ENCODE results near the gene RELB. TPM values are rescaled to one million over a fixed set of nuclear protein-coding genes. Genes with fewer than 3 reads are reported as not detected.

Gene RELB
- total and polyA plus RNA-seq, 12 donors, result 2.0 to 39.1 (median 12.0) TPM

- no peak for DNase-seq
- Histone ChIP-seq H3K4me1 (replicated peaks in 1 of 2) (no peaks in the 10 kb centered on the region), H3K27ac (no peak overlapping the region), H3K27me3 (no peaks in the 10 kb centered on the region), H3K4me3 (no peak overlapping the region), H3K36me3 (replicated peaks in 1 of 2) (no peaks in the 10 kb centered on the region), H3K9me3 (replicated peaks in 1 of 3) (no peaks in the 10 kb centered on the region)
- no peak for TF ChIP-seq POLR2A (IDR thresholded peaks at IDR 0.05)
- TF ChIP-seq CTCF (IDR thresholded peaks at IDR 0.05), result no peak
- 86 to 96% (median 90%) methylated on average over 4 of the region's 4 CpGs for WGBS, 4 donors
- intact Hi-C loops (cut with DNase I), result no loop called here
Observed at GRCh38 chr19:45023048-45023447, 21.8 kb downstream of the RELB start.

- H3K9me3 ChIP-seq (replicated peaks in 1 of 3), result no peaks in the 10 kb centered on the region
- H3K4me3 ChIP-seq, result no peak overlapping the region
- H3K27me3 ChIP-seq, result no peaks in the 10 kb centered on the region
- DNase-seq, result no peak
- 92 to 96% (median 94%) methylated on average over 9 of the region's 9 CpGs for WGBS, 4 donors
- peaks cover 0 to 13% of the 10 kb centered on the region in 2 donors for H3K36me3 ChIP-seq (replicated peaks in 1 of 2)
- H3K27ac ChIP-seq, result no peak overlapping the region
- intact Hi-C loops (cut with DNase I), result no loop called here
- H3K4me1 ChIP-seq (replicated peaks in 1 of 2), result no peaks in the 10 kb centered on the region
- TF ChIP-seq POLR2A (IDR thresholded peaks at IDR 0.05) (no peak), CTCF (IDR thresholded peaks at IDR 0.05) (no peak)
Observed at GRCh38 chr19:45025264-45025663, 24.0 kb downstream of the RELB start.

GRCh38 chr19:45027371-45027770 is 26.1 kb downstream of the RELB start:
- Histone ChIP-seq H3K9me3 (replicated peaks in 1 of 3) (no peaks in the 10 kb centered on the region), H3K27ac (no peak overlapping the region), H3K36me3 (replicated peaks in 1 of 2) (peaks cover 0 to 20% of the 10 kb centered on the region in 2 donors), H3K4me1 (replicated peaks in 1 of 2) (no peaks in the 10 kb centered on the region), H3K27me3 (no peaks in the 10 kb centered on the region), H3K4me3 (no peak overlapping the region)
- no peak for DNase-seq
- intact Hi-C loops (cut with DNase I), result no loop called here
- TF ChIP-seq POLR2A (IDR thresholded peaks at IDR 0.05), result no peak
- TF ChIP-seq CTCF (IDR thresholded peaks at IDR 0.05), result no peak
- WGBS, 4 donors, result 94 to 96% (median 96%) methylated on average over 2 of the region's 2 CpGs

GRCh38 chr19:45030825-45031224 is 29.6 kb downstream of the RELB start:
- Histone ChIP-seq H3K4me3 (no peak overlapping the region), H3K27me3 (no peaks in the 10 kb centered on the region), H3K9me3 (replicated peaks in 1 of 3) (no peaks in the 10 kb centered on the region), H3K36me3 (replicated peaks in 1 of 2) (peaks cover 0 to 49% of the 10 kb centered on the region in 2 donors), H3K27ac (no peak overlapping the region), H3K4me1 (replicated peaks in 1 of 2) (no peaks in the 10 kb centered on the region)
- DNase-seq, result no peak
- WGBS, 4 donors, result 83 to 87% (median 85%) methylated on average over 6 of the region's 6 CpGs
- intact Hi-C loops (cut with DNase I), result no loop called here
- TF ChIP-seq POLR2A (IDR thresholded peaks at IDR 0.05) (no peak), CTCF (IDR thresholded peaks at IDR 0.05) (no peak)

Measured in adrenal gland (tissue), 12 donors.